HepG2 (cell line): ENCODE results near the gene TRABD.

Experiments used
- AHR ChIP-seq: IDR thresholded peaks from 2 replicates; pipeline ENCODE4 v1.6.1; 2018; ENCODE audit warnings: missing genetic modification reagents, missing compliant biosample characterization
- CEBPB ChIP-seq: IDR thresholded peaks from 2 replicates; pipeline ENCODE4 v1.6.1; 2011; ENCODE audit warnings: low read depth, low read length, improper control_type of control experiment, borderline replicate concordance
- CHD2 ChIP-seq: IDR thresholded peaks from 2 replicates; pipeline ENCODE4 v1.6.1; 2011; ENCODE audit warnings: low read depth, low read length, improper control_type of control experiment
- HNRNPUL1 ChIP-seq: fragments of 200-400 bp; formaldehyde crosslinking; IDR thresholded peaks from 2 replicates; pipeline ENCODE4 v1.6.1; 2017; ENCODE audit warnings: low read depth, mild to moderate bottlenecking, low read length, moderate library complexity
- MAX ChIP-seq: IDR thresholded peaks from 2 replicates; pipeline ENCODE4 v1.6.1; 2012; ENCODE audit warnings: inconsistent platforms
- MED8 ChIP-seq: sonication (generic); formaldehyde crosslinking; IDR thresholded peaks from 2 replicates; pipeline ENCODE4 v1.8.1; 2023; ENCODE audit warnings: mild to moderate bottlenecking, missing genetic modification reagents; ENCODE audit not compliant: insufficient replicate concordance
- PAX8 ChIP-seq: sonication (generic); formaldehyde crosslinking; IDR thresholded peaks from 2 replicates; pipeline ENCODE4 v1.8.0; 2022; ENCODE audit warnings: mild to moderate bottlenecking, missing genetic modification reagents, borderline replicate concordance
- POLR2A ChIP-seq, 2 experiments: IDR thresholded peaks; 2 replicates each; pipeline ENCODE4 v1.6.1; 2011; ENCODE audit warnings: low read depth in 2 of 2, low read length in 2 of 2, mild to moderate bottlenecking in 1 of 2, moderate library complexity in 1 of 2; ENCODE audit not compliant: insufficient read depth in 1 of 2
- SP4 ChIP-seq: sonication (generic); formaldehyde crosslinking; IDR thresholded peaks from 2 replicates; pipeline ENCODE4 v1.8.1; 2023; ENCODE audit warnings: mild to moderate bottlenecking, missing genetic modification reagents
- SUZ12 ChIP-seq: fragments of 150-350 bp; IDR thresholded peaks from 2 replicates; pipeline ENCODE4 v1.6.1; 2014; ENCODE audit warnings: low read depth, low read length
- TARDBP ChIP-seq: sonication (generic); formaldehyde crosslinking; IDR thresholded peaks from 2 replicates; pipeline ENCODE4 v1.8.0; 2022; ENCODE audit warnings: mild to moderate bottlenecking, missing genetic modification reagents
- ZNF350 ChIP-seq: sonication (generic); formaldehyde crosslinking; IDR thresholded peaks from 2 replicates; pipeline ENCODE4 v1.4.0; 2020; ENCODE audit warnings: mild to moderate bottlenecking, low read depth, missing genetic modification reagents, borderline replicate concordance
- TF ChIP-seq, protein P1 (sequence below): sonication (generic); formaldehyde crosslinking; IDR thresholded peaks from 2 replicates; pipeline ENCODE4 v1.4.0; 2020; ENCODE audit warnings: missing genetic modification reagents
- TF ChIP-seq, protein P2 (sequence below): sonication (generic); formaldehyde crosslinking; IDR thresholded peaks from 2 replicates; pipeline ENCODE4 v1.5.0; 2020; ENCODE audit warnings: mild to moderate bottlenecking, missing genetic modification reagents, moderate library complexity

- TF ChIP-seq, protein P1, sequence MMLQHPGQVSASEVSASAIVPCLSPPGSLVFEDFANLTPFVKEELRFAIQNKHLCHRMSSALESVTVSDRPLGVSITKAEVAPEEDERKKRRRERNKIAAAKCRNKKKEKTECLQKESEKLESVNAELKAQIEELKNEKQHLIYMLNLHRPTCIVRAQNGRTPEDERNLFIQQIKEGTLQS (CRISPR knock-in tag): no peak
- TF ChIP-seq SUZ12 (no peak), TARDBP (CRISPR knock-in tag) (no peak), CEBPB (no peak), PAX8 (CRISPR knock-in tag) (no peak), CHD2 (no peak), MAX (no peak), ZNF350 (no peak), MED8 (CRISPR knock-in tag) (no peak), SP4 (CRISPR knock-in tag) (no peak), HNRNPUL1 (no peak), POLR2A (IDR thresholded peaks at IDR 0.05; ENCODE audit: insufficient read depth in 1 of 2, low read depth in 2 of 2, low read length in 2 of 2) (no peak), AHR (CRISPR knock-in tag) (no peak)
- TF ChIP-seq, protein P2, sequence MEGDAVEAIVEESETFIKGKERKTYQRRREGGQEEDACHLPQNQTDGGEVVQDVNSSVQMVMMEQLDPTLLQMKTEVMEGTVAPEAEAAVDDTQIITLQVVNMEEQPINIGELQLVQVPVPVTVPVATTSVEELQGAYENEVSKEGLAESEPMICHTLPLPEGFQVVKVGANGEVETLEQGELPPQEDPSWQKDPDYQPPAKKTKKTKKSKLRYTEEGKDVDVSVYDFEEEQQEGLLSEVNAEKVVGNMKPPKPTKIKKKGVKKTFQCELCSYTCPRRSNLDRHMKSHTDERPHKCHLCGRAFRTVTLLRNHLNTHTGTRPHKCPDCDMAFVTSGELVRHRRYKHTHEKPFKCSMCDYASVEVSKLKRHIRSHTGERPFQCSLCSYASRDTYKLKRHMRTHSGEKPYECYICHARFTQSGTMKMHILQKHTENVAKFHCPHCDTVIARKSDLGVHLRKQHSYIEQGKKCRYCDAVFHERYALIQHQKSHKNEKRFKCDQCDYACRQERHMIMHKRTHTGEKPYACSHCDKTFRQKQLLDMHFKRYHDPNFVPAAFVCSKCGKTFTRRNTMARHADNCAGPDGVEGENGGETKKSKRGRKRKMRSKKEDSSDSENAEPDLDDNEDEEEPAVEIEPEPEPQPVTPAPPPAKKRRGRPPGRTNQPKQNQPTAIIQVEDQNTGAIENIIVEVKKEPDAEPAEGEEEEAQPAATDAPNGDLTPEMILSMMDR: no peak
These were observed 25.4 kb downstream of the TRABD start for GRCh38 chr22:50211147-50211546.
